ENCODE measurements around the gene RAB28.

Gene RAB28

GRCh38 chr4:13484122-13484748 lies at the start of gene RAB28:
TSS of gene RAB28 (minus strand) at chr4:13484340.
- Mint-ChIP-seq H3K27me3 (peaks cover 12% of the 10 kb centered on the region), H3K4me3 (peak within 1 kb of the TSS; percentile 86), H3K4me1 (peaks cover 34% of the 10 kb centered on the region), H3K36me3 (ENCODE audit: low read depth) (no peaks in the 10 kb centered on the region), H3K27ac (peak within 1 kb of the TSS; percentile 99), H3K9me3 (no peaks in the 10 kb centered on the region)
- ATAC-seq = peak; percentile 98
- DNase-seq = peak; percentile 92

DNA sequence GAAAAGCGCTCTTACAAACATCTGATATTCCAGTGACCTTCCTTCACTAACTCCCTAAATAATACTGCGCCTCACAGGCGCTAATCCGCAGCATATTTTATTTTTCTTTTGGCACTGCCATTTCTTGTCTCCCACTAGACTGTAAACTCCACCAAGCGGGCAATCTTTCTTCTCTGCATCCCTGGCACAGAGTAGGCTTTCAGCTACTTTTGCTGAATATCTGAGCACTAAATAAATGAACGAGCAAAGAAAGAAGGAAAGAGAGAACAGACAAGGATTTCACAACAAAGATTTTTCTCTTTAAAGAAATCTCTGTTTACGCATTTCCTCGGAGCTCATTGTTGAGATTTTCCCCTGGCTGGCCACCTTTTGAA lies 47.5 kb upstream of the RAB28 start:
- peaks cover 40% of the 10 kb centered on the region for H3K4me1 Mint-ChIP-seq
- peaks cover 90% of the 10 kb centered on the region for H3K27me3 Mint-ChIP-seq
- H3K36me3 Mint-ChIP-seq (ENCODE audit: low read depth) = no peaks in the 10 kb centered on the region
- DNase-seq = no peak
- H3K9me3 Mint-ChIP-seq = peaks cover 3% of the 10 kb centered on the region
- no peak overlapping the region for H3K4me3 Mint-ChIP-seq
- ATAC-seq = no peak
- no peak overlapping the region for H3K27ac Mint-ChIP-seq

GRCh38 chr4:13530823-13531624 lies 46.9 kb upstream of the RAB28 start:
- DNase-seq (no peak), ATAC-seq (no peak)
- Mint-ChIP-seq H3K27ac (no peak overlapping the region), H3K27me3 (peaks cover 90% of the 10 kb centered on the region), H3K4me3 (no peak overlapping the region), H3K4me1 (peaks cover 38% of the 10 kb centered on the region), H3K36me3 (ENCODE audit: low read depth) (no peaks in the 10 kb centered on the region), H3K9me3 (no peaks in the 10 kb centered on the region)

DNA sequence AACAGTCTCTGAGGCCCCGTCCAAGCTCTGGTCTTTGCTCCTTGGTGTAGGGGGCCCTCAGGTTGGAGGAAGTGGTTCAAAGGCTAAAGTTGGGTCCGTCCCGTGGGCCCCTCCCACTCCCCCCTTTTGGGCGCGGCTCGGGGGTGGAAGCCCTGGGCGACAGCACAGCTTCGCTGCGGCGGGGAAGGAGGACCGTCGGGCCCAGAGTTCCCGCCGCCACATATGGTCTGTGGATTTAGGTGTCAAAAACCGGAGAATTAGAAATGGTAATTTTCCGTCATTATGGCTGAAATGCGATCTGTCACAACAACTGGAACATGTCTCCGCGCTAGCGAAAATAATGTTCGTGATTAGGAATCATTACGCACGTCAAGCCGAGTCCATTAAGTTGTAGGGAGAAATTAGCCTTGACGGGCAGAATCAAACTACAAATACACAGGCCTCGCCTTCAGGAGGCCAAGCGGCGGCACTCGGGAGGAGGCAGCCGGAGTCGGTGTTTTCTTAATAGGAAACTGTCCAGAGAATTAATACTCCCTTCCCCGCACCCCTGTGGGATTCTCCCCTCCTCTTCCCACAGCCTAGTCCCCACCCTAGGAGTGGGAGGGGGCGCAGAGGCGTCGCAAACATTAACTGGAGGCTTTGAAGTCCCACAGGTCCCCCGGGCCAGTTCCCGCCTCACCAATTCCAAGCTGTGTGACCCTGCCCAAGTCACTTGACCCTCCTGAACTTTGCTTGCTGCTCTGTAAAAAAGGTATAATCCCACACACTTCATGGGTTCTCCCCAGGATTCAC lies 45.2 kb upstream of the RAB28 start:
- ATAC-seq = no peak
- Mint-ChIP-seq H3K27ac (peak overlapping the region; percentile 68), H3K9me3 (no peaks in the 10 kb centered on the region)

DNA sequence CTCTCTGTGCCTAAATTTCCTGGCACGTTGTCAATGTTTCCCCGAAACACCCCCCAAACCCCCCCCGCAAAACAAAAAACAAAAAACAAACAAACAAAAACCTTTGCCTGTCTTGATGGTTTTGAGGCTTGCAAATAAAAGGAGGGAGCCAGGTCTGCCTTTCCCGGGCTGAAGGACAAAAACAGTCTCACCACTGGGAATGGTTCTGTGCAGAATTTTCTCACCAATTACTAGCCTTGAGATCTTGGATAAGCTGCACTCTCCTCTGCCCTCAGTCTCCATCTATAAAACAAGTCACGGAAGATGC lies 44.6 kb upstream of the RAB28 start:
- Mint-ChIP-seq H3K4me3 (peak overlapping the region; percentile 52), H3K4me1 (peaks cover 36% of the 10 kb centered on the region), H3K27me3 (peaks cover 89% of the 10 kb centered on the region), H3K36me3 (ENCODE audit: low read depth) (peaks cover 7% of the 10 kb centered on the region), H3K9me3 (no peaks in the 10 kb centered on the region), H3K27ac (peak overlapping the region; percentile 68)
- ATAC-seq (no peak), DNase-seq (no peak)

More for the DNA sequence above, 45.2 kb upstream of the RAB28 start:
- no peak for DNase-seq
- Mint-ChIP-seq H3K4me3 (peak overlapping the region; percentile 52), H3K4me1 (peaks cover 38% of the 10 kb centered on the region), H3K36me3 (ENCODE audit: low read depth) (peaks cover 3% of the 10 kb centered on the region), H3K27me3 (peaks cover 89% of the 10 kb centered on the region)

- Mint-ChIP-seq H3K36me3 (ENCODE audit: low read depth) (peaks cover 7% of the 10 kb centered on the region), H3K27me3 (peaks cover 88% of the 10 kb centered on the region), H3K27ac (peak overlapping the region; percentile 68), H3K9me3 (no peaks in the 10 kb centered on the region), H3K4me1 (peaks cover 37% of the 10 kb centered on the region), H3K4me3 (peak overlapping the region; percentile 52)
- ATAC-seq (peak; percentile 70), DNase-seq (no peak)
These were observed 44.1 kb upstream of the RAB28 start for GRCh38 chr4:13527981-13528820.

DNA sequence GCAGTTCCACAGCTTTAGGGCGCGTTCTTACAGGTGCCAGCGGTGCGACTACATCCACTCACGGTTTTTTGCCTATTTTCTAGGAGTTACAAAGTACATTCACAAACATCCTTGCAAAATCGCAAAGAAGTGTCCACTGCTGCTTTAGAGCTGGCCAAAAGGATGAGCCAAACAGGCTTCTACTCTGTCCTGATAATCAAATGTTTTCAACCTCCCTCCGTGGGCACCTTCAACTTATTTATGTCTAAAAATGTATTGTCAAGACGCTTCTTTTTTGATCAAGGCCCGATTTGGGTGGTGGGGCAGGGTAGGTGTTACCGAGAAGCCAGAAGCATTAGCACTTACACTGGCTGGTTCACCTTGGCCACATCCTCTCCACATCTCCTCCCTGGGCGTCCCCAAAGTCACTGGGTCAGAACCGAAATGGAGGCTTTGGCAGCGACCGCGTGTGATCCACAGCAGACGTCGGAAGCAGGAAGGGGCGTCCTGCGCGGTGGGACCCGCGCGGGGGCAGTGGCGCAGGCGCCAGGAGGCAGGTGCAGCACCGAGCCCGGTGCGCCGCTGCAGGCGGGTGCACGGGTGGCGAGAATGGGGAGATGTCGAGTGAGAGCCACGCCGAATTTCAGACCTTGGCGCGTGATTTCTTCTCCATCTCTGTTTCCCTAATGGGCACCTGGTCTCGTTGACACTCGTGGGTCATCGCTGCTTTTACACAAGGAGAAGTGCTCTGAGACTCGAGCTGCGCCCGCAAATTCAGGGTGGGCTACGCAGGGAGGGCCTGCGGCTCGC lies 43.2 kb upstream of the RAB28 start:
- Mint-ChIP-seq H3K27ac (no peak overlapping the region), H3K27me3 (peaks cover 88% of the 10 kb centered on the region), H3K36me3 (ENCODE audit: low read depth) (peaks cover 7% of the 10 kb centered on the region), H3K4me3 (peak overlapping the region; percentile 26), H3K4me1 (peaks cover 43% of the 10 kb centered on the region), H3K9me3 (no peaks in the 10 kb centered on the region)
- DNase-seq = no peak
- ATAC-seq = no peak

GRCh38 chr4:13526658-13527057 lies 42.5 kb upstream of the RAB28 start:
- H3K27ac Mint-ChIP-seq = no peak overlapping the region
- no peaks in the 10 kb centered on the region for H3K9me3 Mint-ChIP-seq
- DNase-seq (no peak), ATAC-seq (no peak)
- peaks cover 89% of the 10 kb centered on the region for H3K27me3 Mint-ChIP-seq
- peaks cover 43% of the 10 kb centered on the region for H3K4me1 Mint-ChIP-seq
- H3K4me3 Mint-ChIP-seq = no peak overlapping the region
- H3K36me3 Mint-ChIP-seq (ENCODE audit: low read depth) = peaks cover 7% of the 10 kb centered on the region

GRCh38 chr4:13525606-13526281 lies 41.6 kb upstream of the RAB28 start:
- Mint-ChIP-seq H3K4me3 (no peak overlapping the region), H3K4me1 (peaks cover 35% of the 10 kb centered on the region), H3K36me3 (ENCODE audit: low read depth) (peaks cover 7% of the 10 kb centered on the region), H3K27ac (no peak overlapping the region), H3K27me3 (peaks cover 86% of the 10 kb centered on the region), H3K9me3 (no peaks in the 10 kb centered on the region)
- no peak for DNase-seq
- no peak for ATAC-seq

- Mint-ChIP-seq H3K4me1 (peaks cover 31% of the 10 kb centered on the region), H3K9me3 (no peaks in the 10 kb centered on the region), H3K27ac (no peak overlapping the region), H3K27me3 (peaks cover 80% of the 10 kb centered on the region), H3K36me3 (ENCODE audit: low read depth) (peaks cover 7% of the 10 kb centered on the region), H3K4me3 (no peak overlapping the region)
- no peak for ATAC-seq
- no peak for DNase-seq
These were observed 40.5 kb upstream of the RAB28 start for GRCh38 chr4:13524504-13525243.

- Mint-ChIP-seq H3K9me3 (no peaks in the 10 kb centered on the region), H3K4me3 (no peak overlapping the region)
These were observed 39.7 kb upstream of the RAB28 start for GRCh38 chr4:13523591-13524503.

GRCh38 chr4:13523105-13523477 lies 39.0 kb upstream of the RAB28 start:
- ATAC-seq (no peak), DNase-seq (no peak)
- Mint-ChIP-seq H3K4me3 (peak overlapping the region; percentile 8), H3K4me1 (peaks cover 16% of the 10 kb centered on the region), H3K36me3 (ENCODE audit: low read depth) (peaks cover 7% of the 10 kb centered on the region), H3K27ac (no peak overlapping the region), H3K9me3 (no peaks in the 10 kb centered on the region), H3K27me3 (peaks cover 74% of the 10 kb centered on the region)

More at GRCh38 chr4:13523591-13524503, 39.7 kb upstream of the RAB28 start:
- H3K27me3 Mint-ChIP-seq = peaks cover 79% of the 10 kb centered on the region
- DNase-seq (no peak), ATAC-seq (no peak)
- peaks cover 24% of the 10 kb centered on the region for H3K4me1 Mint-ChIP-seq
- H3K36me3 Mint-ChIP-seq (ENCODE audit: low read depth) = peaks cover 7% of the 10 kb centered on the region
- H3K27ac Mint-ChIP-seq = no peak overlapping the region
